ENCODE results near the gene NR5A2.

The NR5A2 gene

DNA sequence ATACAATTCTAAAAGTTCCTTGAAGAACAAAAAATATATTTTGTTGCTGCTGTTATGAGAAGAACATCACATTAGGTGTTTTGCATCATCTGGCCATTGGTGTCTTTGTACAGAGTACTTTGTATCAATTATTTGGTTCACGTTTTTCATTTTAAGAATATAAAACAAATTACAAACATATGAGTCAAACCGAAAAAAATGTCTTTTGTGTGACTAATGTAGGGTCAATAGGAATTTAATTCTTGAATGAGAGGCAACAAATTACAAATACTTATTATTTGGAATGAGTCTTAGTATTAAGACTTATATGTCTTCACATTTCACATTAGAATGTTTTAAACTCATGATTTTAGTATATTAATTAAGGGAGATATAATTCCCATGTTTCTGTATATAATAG lies 54.8 kb downstream of the NR5A2 start:
- H3K9me3 ChIP-seq (ENCODE audit: control insufficient read depth, insufficient read depth, low read depth, low read length): no peaks in the 10 kb centered on the region
- H3K27ac ChIP-seq (ENCODE audit: extremely low read depth, low read depth, low read length): no peak overlapping the region
- H3K4me1 ChIP-seq (ENCODE audit: control insufficient read depth, insufficient read depth, low read length): peaks cover 6% of the 10 kb centered on the region
- TF ChIP-seq ZNF585B (tag by site-specific recombination; IDR thresholded peaks at IDR 0.05) (no peak), ZNF19 (tag by site-specific recombination; IDR thresholded peaks at IDR 0.05; ENCODE audit: low read depth) (no peak)
- TF ChIP-seq, protein P1, sequence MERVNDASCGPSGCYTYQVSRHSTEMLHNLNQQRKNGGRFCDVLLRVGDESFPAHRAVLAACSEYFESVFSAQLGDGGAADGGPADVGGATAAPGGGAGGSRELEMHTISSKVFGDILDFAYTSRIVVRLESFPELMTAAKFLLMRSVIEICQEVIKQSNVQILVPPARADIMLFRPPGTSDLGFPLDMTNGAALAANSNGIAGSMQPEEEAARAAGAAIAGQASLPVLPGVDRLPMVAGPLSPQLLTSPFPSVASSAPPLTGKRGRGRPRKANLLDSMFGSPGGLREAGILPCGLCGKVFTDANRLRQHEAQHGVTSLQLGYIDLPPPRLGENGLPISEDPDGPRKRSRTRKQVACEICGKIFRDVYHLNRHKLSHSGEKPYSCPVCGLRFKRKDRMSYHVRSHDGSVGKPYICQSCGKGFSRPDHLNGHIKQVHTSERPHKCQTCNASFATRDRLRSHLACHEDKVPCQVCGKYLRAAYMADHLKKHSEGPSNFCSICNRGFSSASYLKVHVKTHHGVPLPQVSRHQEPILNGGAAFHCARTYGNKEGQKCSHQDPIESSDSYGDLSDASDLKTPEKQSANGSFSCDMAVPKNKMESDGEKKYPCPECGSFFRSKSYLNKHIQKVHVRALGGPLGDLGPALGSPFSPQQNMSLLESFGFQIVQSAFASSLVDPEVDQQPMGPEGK (tag by site-specific recombination; IDR thresholded peaks at IDR 0.05): no peak
- no peak overlapping the region for H3K4me3 ChIP-seq (ENCODE audit: low read depth, low read length)
- no peaks in the 10 kb centered on the region for H3K36me3 ChIP-seq (ENCODE audit: control insufficient read depth in 2 of 2, insufficient read depth in 1 of 2, low read length in 2 of 2)
- POLR2A ChIA-PET: no interaction called here
- CTCF ChIA-PET: no interaction called here

DNA sequence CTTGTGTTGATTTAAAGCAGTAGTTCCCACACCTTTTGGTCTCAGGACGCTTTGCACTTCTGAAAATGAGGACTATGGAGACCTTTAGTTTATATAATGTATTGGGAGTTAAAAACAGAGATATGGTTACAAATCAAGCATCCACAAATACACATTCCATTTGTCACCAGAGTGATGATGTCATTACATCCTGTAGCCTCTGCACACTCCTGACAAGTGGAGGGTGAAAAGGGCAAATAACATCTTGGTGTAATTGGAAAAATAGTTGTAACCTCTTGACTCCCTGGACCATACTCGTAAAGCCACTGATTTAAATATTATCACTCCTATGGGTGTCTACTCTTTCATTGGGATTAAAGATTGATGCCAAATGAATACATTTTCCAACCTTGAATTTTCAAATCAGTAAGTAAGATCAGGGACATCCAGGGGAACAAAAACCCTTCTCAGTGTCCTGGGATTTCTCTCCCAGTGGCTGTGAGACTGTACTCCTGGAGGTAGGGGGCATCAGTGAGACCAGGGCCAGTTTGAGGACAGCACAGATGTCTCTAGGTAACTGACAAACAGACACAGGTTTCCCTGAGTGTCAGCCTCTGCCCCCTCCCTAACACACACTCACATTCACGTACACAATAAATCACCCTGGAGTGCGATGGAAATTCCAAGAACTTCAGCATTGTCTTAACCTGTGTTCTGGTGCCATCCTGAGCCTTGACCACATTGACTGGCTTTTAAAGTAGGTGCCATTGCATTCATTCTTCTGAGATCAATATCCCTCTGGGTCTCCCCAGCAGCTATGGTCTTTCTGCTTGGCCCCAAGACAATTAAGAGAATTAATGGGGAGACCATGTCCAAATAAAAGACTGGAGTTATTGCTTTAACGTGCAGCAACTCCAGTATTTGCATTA lies 63.0 kb downstream of the NR5A2 start:
- no peaks in the 10 kb centered on the region for H3K4me1 ChIP-seq (ENCODE audit: control insufficient read depth, insufficient read depth, low read length)
- no peak overlapping the region for H3K27ac ChIP-seq (ENCODE audit: extremely low read depth, low read depth, low read length)
- TF ChIP-seq ZNF670 (tag by site-specific recombination; IDR thresholded peaks at IDR 0.05; ENCODE audit: low read depth) (no peak), ZNF660 (tag by site-specific recombination; IDR thresholded peaks at IDR 0.05) (0 out of 2 replicates have a peak, but pooled peaks have one; percentile 8), GLIS2 (tag by site-specific recombination; IDR thresholded peaks at IDR 0.05) (no peak), ZNF629 (tag by site-specific recombination; IDR thresholded peaks at IDR 0.05) (0 out of 2 replicates have a peak, but pooled peaks have one; percentile 28)
- TF ChIP-seq, protein P2, sequence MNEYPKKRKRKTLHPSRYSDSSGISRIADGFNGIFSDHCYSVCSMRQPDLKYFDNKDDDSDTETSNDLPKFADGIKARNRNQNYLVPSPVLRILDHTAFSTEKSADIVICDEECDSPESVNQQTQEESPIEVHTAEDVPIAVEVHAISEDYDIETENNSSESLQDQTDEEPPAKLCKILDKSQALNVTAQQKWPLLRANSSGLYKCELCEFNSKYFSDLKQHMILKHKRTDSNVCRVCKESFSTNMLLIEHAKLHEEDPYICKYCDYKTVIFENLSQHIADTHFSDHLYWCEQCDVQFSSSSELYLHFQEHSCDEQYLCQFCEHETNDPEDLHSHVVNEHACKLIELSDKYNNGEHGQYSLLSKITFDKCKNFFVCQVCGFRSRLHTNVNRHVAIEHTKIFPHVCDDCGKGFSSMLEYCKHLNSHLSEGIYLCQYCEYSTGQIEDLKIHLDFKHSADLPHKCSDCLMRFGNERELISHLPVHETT (tag by site-specific recombination; IDR thresholded peaks at IDR 0.05): no peak
- TF ChIP-seq, protein P3, sequence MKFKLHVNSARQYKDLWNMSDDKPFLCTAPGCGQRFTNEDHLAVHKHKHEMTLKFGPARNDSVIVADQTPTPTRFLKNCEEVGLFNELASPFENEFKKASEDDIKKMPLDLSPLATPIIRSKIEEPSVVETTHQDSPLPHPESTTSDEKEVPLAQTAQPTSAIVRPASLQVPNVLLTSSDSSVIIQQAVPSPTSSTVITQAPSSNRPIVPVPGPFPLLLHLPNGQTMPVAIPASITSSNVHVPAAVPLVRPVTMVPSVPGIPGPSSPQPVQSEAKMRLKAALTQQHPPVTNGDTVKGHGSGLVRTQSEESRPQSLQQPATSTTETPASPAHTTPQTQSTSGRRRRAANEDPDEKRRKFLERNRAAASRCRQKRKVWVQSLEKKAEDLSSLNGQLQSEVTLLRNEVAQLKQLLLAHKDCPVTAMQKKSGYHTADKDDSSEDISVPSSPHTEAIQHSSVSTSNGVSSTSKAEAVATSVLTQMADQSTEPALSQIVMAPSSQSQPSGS (tag by site-specific recombination; IDR thresholded peaks at IDR 0.05; ENCODE audit: low read depth): peak; percentile 86
- ChIA-PET POLR2A (interaction anchor here (0.7 kb wide), 1 partner anchor 190 kb away, joined by 7 read pairs; no protein-coding TSS in a partner anchor), CTCF (interaction anchor here (0.6 kb wide), 1 partner anchor 458 kb away, joined by 3 read pairs; no protein-coding TSS in a partner anchor)
- H3K36me3 ChIP-seq (ENCODE audit: control insufficient read depth in 2 of 2, insufficient read depth in 1 of 2, low read length in 2 of 2): no peaks in the 10 kb centered on the region
- H3K4me3 ChIP-seq (ENCODE audit: low read depth, low read length): no peak overlapping the region
- H3K9me3 ChIP-seq (ENCODE audit: control insufficient read depth, insufficient read depth, low read depth, low read length): no peaks in the 10 kb centered on the region

DNA sequence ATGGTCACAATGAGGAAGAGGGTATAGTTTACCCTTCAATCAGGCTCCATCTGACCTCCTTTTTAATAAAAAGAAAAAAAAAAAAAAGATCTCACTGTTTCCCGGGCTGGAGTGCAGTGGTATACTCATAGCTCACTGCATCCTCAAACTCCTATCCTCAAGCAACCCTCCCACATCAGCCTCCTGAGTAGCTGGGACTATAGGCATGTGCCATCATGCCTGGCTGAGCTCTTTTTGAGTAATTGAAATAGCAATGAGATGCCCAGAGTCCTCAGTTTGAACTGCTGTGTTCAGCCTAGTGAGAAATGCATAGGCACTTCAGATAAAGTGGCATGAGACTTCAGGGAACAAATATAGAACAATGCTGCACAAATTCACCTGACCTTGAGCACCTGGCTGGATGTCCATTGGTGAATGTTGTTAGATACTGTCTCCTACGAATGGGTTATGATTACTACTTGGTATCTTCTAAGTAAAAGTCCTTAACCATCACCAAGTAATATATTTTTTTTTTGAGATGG lies 67.6 kb downstream of the NR5A2 start:
- CTCF ChIA-PET: no interaction called here
- Histone ChIP-seq H3K4me1 (ENCODE audit: control insufficient read depth, insufficient read depth, low read length) (no peaks in the 10 kb centered on the region), H3K27ac (ENCODE audit: extremely low read depth, low read depth, low read length) (no peak overlapping the region), H3K4me3 (ENCODE audit: low read depth, low read length) (no peak overlapping the region), H3K36me3 (ENCODE audit: control insufficient read depth in 2 of 2, insufficient read depth in 1 of 2, low read length in 2 of 2) (no peaks in the 10 kb centered on the region), H3K9me3 (ENCODE audit: control insufficient read depth, insufficient read depth, low read depth, low read length) (no peaks in the 10 kb centered on the region)
- POLR2A ChIA-PET: no interaction called here
- TF ChIP-seq ZNF274 (IDR thresholded peaks at IDR 0.05; ENCODE audit: low read length) (no peak), ZNF274 (tag by site-specific recombination; IDR thresholded peaks at IDR 0.05; ENCODE audit: borderline replicate concordance) (no peak), ZNF433 (tag by site-specific recombination; IDR thresholded peaks at IDR 0.05; ENCODE audit: low read depth) (no peak), KLF1 (tag by site-specific recombination; IDR thresholded peaks at IDR 0.05) (no peak), ZNF585B (tag by site-specific recombination; IDR thresholded peaks at IDR 0.05) (no peak), ZNF266 (tag by site-specific recombination; IDR thresholded peaks at IDR 0.05; ENCODE audit: low read depth) (no peak), GLIS2 (tag by site-specific recombination; IDR thresholded peaks at IDR 0.05) (no peak), ZNF202 (tag by site-specific recombination; IDR thresholded peaks at IDR 0.05; ENCODE audit: borderline replicate concordance) (no peak), MEIS1 (CRISPR knock-in tag; IDR thresholded peaks at IDR 0.05; ENCODE audit: borderline replicate concordance) (no peak), KLF9 (tag by site-specific recombination; IDR thresholded peaks at IDR 0.05; ENCODE audit: low read depth) (no peak)
- TF ChIP-seq, protein P4, sequence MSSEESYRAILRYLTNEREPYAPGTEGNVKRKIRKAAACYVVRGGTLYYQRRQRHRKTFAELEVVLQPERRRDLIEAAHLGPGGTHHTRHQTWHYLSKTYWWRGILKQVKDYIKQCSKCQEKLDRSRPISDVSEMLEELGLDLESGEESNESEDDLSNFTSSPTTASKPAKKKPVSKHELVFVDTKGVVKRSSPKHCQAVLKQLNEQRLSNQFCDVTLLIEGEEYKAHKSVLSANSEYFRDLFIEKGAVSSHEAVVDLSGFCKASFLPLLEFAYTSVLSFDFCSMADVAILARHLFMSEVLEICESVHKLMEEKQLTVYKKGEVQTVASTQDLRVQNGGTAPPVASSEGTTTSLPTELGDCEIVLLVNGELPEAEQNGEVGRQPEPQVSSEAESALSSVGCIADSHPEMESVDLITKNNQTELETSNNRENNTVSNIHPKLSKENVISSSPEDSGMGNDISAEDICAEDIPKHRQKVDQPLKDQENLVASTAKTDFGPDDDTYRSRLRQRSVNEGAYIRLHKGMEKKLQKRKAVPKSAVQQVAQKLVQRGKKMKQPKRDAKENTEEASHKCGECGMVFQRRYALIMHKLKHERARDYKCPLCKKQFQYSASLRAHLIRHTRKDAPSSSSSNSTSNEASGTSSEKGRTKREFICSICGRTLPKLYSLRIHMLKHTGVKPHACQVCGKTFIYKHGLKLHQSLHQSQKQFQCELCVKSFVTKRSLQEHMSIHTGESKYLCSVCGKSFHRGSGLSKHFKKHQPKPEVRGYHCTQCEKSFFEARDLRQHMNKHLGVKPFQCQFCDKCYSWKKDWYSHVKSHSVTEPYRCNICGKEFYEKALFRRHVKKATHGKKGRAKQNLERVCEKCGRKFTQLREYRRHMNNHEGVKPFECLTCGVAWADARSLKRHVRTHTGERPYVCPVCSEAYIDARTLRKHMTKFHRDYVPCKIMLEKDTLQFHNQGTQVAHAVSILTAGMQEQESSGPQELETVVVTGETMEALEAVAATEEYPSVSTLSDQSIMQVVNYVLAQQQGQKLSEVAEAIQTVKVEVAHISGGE (tag by site-specific recombination; conservative IDR thresholded peaks at IDR 0.05; ENCODE audit: low read depth): no peak
- TF ChIP-seq, protein P5, sequence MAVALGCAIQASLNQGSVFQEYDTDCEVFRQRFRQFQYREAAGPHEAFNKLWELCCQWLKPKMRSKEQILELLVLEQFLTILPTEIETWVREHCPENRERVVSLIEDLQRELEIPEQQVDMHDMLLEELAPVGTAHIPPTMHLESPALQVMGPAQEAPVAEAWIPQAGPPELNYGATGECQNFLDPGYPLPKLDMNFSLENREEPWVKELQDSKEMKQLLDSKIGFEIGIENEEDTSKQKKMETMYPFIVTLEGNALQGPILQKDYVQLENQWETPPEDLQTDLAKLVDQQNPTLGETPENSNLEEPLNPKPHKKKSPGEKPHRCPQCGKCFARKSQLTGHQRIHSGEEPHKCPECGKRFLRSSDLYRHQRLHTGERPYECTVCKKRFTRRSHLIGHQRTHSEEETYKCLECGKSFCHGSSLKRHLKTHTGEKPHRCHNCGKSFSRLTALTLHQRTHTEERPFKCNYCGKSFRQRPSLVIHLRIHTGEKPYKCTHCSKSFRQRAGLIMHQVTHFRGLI (tag by site-specific recombination; IDR thresholded peaks at IDR 0.05): no peak

Data from HEK293 (cell line).